HG03520 (cell line): ENCODE data around the gene VAV2.

Source experiments
- ATAC-seq: cut with Tn5 transposase; IDR thresholded peaks from one replicate; pipeline ENCODE4 v1.9.1; 2021; ENCODE audit warnings: mild to moderate bottlenecking, moderate library complexity; ENCODE audit not compliant: unreplicated experiment

VAV2 gene

DNA sequence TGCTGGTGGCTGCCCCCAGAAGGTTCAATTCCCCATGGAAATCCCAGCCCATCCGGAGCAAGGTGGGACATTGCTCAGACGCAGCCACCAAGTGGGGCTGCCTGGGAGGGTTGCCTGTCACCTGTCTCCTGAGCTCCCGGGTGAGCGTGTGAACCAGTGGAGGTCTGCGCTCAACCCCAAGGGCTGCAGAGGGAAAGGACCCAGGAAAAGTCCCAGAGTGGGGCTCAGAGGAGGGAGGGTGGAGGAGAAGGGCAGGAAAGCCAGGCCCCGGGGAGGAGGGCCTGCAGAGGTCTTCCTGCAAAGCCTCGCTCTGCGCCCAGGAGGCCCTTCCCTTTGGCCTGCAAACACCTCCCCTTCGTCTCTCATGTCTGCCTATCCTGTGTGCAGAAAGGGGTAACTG is 134.5 kb downstream of the VAV2 start:
- no peak for ATAC-seq

DNA sequence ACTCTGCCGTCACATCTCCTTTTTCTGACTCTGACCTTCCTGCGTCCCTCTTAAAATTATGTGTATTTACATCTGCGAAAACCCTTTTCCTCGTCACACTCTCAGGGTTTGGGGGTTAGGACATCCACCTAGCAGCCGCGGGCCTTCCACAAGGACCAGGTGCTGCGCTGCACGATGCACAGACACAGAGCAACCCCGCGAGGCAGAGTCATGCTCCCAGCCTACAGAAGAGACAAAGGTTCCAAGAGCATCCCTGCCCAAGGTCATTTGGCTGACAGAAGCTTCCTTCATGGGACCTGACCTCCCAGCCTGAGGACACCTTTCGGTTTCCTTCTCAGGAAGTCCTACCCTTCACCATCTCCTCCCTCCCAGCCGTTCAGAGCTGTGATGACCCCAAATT is 135.3 kb downstream of the VAV2 start:
- no peak for ATAC-seq

DNA sequence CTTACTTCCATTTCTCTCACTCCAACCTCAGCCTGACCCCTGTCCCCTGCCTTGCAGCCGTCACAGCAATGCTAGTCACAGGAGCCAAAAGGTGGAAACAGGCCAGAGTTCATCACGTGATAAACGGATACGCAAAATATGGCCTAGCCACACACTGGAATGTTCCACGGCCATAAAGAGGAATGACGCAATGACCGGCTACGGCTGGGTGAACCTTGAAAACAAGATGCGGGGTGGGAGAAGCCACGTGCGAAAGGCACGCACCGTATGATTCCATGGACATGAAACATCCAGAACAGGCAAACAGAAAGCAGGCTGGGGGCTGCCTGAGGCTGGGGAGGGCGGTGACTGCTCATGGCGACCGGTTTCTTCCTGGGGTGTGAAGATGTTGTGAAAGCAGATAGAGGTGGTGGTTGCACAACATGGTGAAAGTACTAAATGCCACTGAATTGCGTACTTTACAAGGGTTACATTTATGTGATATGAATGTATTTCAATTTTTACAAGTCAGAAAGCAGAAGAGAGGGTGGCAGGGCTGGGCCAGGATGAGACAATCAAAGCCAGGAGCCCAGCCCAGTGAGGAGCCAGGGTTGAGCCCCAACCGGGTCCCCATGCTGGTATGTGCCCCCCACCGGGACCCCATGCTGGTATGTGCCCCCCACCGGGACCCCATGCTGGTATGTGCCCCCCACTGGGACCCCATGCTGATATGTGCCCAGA is 136.2 kb downstream of the VAV2 start:
- ATAC-seq, result no peak

DNA sequence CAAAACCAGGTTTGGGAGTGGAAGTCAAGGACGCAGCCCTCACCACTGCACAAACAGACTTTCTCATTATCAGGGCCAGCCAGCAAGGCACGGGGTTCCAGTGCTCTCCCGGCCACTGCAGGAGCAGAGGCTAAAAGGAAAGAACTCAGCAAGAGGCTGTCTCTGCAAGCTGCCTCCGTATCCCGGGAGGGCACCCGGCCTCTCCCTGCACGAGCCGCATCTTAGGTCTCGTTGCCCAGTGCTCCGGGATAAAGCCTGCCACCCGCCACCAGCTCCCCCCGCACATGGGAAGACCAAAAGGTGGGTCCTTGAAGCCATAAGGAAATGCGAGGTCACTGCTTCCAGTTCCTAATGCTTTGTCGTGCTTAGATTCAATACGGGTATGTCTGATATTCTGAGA is 136.8 kb downstream of the VAV2 start:
- no peak for ATAC-seq

DNA sequence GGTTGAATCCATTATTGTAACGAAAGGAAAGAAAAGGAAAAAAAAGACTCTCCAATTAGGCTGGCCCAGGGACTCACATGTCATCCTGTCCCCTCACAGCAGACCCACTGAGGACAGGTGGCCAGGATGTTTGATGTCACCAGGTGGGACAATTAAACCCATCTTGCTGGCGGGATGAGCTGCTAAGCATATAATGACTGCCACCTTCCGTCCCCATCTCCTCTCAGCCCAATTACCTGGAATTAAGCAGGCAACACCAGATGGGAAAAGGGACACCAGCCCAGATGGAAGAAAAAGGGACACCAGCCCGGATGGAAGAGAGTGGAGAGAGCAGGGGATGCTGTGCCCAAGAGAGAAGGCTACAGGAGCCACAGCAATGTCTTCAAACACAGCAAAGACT is 137.4 kb downstream of the VAV2 start:
- no peak for ATAC-seq

DNA sequence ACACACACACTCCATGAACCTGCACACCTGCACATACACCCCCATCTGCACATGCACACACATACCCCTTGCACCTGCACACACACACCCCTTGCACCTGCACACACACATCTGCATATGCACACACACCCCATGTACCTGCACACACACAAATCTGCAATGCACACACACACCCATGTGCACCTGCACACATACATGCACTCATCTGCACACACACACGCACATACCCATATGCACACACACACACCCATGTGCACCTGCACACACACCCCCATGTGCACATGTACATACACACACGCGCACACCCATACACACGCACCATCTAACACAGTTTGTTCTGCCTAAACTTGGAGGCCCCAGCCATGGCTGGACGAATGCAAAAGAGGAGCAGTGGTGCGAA is 138.1 kb downstream of the VAV2 start:
- no peak for ATAC-seq

DNA sequence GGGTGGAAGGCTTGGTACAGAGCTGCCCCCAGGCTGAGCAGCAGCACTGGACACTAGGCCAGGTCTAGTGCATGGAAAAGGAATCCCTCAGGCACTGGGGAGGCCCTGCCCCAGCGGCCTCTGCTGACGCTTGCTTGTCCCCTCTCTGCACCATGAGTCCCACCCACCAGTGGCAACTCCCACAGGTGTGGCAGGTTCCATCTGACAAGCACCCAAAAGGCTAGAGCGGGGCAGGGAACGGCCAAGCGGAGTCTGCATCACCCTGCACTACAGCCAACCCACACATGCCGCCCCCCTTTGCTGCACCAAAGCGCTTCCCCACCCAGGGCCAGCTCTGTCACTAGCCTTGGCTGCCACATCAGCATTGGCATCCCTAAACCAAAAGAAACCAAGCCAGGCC is 138.8 kb downstream of the VAV2 start:
- no peak for ATAC-seq

DNA sequence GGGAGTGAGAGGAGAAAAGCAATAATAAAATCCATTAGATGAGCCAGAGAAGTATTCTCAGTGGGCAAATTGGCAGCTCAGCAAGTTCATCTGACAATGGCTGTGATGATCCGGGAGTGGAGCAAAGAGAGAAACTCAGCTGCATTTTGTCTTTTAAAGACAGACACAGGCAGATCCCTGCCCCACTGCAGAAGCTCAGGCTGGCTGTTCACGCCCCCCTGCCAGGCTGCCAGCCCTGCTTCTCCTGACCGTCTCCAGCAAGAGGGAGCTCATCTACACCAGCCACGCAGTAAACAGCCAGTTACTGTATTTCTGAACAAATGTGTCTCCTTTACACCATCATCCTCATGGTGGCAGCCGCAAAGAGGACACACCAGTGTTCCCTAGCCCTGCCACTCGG is 139.7 kb downstream of the VAV2 start:
- no peak for ATAC-seq

DNA sequence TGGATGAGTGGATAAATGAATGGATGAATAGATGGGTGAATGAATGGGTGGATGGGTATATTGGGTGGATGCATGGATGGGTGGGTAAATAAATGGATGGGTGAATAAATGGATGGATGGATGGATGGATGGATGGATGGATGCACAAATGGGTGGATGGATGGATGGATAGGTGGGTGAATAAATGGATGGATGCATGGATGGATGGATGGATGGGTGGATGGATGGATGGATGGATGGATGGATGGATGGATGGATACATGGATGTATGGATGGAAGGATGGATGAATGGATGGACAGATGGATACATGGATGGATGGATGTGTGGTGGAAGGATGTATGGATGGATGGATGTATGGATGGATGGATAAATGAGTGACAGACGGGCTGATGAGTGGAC is 140.4 kb downstream of the VAV2 start:
- no peak for ATAC-seq

DNA sequence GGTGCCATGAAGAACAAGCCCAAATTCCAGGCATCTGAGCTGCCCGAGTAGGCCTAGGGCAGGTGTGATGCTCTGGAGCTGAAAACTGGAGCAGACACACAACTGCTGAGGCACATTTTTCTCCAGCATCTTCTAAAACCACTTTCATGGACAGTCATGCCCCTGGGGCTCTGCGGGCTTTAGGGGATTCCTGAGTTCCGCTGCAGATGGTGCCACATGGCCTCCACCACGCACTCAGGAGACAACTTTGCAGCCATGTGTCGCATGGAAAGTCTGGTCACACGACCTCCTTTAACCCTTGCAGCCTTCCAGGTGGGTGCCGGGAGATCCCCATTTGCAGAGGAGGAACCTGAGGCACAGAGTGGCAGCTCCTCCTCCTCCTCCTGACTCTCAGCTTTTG is 141.2 kb downstream of the VAV2 start:
- no peak for ATAC-seq

DNA sequence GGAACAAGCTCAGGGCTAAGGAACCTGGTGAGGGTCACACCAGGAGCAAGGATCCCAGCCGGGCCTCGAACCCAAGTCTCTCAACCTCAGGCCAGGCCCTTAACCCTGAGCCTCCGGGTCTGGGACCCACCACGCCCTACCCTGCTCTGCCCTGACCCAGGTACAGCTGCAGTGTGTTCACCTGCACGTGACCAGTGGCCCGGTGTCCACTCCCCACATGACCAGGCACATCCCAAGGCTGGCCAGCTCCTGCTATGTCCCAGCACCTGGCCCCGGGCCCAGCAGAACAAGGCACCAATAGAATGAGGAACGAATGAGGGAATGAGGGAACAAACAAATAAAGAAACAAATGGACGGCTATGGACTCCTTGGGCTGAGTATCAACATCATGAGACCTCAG is 142.0 kb downstream of the VAV2 start:
- no peak for ATAC-seq

DNA sequence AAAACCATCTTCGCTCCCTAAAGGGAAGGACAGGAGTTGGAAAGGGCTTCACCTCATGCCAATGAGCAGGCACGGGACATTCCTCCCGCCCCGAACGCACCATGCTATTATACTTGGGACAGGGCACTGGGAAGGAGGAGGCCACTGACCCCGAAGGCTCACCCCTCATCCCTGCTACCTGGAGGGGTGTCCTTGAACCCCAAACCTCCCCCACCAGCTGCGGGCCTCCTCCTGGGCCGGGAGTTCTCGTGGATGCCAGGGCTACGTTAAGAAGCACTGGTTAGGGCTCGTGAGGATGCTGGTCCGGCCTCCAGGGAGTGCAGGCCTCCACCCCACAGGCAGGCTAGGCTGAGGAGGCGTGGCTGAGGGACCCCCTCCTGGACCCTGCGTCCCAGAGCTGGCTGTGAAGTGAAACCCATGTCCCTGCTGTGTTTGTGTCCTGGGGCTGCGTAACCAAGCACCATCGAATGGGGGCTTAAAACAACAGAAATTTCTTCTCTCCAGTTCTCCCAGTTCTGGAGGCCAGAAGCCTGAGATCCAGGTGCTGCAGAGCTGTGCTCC is 142.9 kb downstream of the VAV2 start:
- no peak for ATAC-seq

DNA sequence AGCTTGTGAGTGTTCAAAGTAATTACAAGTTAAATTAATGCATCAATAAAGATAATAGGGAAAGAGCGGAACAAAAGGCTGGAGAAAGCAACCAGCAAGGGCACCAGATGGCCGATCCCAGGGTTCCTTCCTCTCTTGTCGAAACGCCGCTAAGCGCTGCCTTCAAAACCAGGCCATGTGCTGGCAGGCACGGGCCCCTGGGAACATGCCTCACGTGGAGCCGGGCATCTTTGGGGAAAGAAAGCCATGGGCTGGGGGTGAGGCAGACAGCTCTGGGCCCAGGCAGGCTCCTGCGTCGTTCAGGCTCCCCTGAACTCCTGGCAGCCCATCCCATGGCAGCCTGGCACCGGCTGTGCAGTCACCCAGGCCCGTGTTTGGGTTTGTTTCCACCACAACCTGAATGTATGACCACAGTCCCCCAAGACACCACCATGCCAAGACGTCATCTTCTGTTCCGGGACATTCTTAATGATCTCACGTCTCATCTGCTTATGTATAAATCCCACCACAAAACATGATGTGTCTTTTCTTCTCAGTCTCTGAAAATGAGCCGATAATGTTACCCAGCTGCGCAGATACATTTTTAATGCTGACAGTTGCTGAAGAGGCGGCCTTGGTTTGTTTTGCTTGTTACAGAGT is 143.5 kb downstream of the VAV2 start:
- no peak for ATAC-seq

DNA sequence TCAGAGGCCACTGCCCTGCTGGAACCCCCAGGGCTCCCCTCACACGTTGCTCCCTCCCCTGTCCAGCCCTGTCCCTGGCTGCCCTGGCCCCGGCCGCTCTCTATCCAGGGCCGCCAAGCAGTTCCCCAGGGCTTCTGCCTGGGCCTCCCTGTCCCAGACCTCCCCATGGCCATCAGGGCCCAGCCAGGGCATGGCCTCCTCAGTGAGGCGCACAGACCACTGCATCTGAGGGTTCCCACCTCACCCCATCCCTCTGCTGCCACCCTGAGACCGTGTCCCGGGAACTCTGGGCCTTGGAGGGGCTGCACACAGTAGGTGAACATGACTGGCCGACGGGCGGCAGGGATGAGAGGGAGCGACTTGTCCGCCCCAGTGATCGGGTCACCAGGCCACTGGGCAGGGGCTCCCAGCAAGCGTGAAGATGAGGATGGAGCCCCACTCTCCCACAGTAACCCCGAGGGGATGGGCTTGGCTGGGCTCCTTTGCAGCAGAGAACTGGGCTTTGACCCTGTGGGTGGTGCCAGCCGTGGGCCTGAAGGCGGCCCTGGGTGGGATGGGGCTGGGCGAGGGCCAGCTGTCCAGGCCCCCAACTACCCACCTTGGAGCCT is 145.5 kb downstream of the VAV2 start:
- ATAC-seq, result no peak

DNA sequence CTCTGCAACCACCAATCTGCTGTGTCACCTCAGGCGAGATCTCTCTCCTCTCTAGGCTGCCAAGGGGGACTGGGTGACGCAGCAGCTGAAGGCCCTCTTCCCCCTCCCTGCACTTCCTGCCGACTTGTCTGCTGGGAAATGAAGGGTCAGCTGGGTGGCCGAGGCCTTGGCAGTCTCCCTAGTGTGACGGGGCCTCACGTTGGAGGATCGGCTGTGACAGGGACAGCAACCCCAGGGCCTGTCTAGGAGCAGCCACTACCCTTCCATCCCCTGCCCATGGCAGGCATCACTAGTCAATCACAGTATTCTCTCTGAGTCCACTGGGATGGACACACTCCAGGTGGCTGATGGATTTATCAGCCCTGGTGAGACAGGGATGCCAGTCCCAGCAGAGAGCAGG is 146.7 kb downstream of the VAV2 start:
- ATAC-seq, result no peak

DNA sequence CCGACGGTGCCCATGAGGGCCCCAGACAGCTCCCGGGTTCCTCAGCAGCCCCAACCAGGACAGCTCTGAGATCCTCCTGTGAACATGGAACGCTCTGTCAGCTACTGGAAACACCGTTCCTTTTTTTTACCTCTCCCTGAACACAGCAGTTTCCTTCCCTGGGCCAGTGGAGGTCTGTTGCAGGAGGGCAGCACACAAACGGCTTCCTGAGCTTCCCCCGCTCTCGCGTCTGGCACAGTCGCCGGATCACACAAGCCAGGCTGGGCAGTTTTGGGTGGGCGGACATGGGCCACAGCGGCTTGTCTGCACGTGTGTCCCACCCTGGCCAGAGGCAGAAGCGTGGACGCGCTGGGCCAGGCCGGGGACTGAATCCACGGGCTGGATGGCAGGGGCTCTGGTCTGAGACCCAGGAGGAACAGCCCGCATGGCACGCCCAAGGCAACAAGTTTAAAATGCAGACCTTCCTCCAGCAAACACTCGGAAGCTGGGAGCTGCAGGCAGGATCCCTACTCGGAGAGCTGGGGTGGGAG is 147.2 kb downstream of the VAV2 start:
- no peak for ATAC-seq

DNA sequence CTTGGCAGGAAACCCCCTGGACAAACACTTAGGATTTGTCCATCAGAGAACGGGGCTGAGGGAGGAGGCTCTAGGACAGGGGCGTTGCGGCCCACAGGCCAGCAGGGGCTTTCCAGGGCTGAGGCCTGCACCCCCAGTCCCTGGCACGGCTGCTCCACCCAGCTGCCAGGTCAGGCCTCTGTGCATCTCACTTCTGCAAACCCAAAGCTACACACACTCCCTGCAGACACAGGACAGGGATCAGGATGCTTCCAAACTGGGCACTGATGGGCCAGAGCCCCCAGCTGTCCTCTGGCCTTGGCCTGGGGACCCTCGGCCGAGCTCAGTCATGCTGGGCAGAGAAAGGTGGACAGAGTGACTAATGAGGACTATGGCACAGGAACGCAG is 147.7 kb downstream of the VAV2 start:
- ATAC-seq, result no peak

DNA sequence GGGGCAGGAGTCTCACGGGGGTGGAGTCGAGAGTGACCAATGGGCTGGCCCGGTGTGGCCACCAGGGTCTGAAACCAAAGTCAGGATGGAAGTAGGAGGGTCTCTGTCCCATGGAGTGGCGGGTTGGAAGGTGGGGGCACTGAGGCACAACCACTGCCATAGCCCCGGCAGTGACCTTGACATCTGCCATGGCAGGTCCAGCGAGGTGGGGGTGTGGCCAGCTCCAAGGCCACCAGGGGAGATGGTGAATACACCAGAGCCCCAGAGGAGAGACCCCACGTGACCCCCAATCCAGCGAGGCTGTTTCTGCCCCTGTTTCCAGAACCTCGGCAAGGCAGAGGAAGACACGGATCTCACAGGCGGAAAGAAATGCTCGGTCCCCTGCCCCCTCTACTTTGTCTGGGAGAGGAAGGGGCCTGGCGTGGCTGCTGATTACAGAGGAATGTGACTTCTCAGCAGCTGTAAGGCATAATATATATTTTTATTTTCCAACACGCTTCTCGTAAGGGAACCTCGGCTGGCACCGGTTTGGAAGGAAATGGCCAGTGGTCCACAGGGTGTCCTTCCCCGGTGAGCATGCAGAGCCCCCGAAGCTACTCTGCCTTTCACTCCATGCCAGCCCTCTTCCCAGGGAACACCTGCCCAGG is 148.2 kb downstream of the VAV2 start:
- no peak for ATAC-seq

DNA sequence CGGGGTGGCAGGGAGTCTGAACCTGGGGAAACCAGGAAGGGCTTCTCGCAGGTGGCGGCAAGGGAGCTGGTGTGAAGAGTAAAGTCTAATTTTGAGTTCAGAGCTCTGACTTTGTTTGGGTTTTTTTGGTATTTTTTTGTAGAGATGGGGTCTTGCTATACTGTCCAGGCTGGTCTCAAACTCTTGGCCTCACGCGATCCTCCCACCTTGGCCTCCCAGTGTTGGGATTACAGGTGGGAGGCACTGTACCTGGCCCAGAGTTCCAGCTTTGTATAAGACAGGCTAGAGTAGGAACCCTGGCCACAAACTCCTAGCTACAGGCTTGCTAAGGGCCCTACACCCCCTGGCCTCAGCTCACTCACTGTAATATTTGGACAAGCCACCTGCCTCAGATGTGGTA is 148.9 kb downstream of the VAV2 start:
- ATAC-seq, result no peak

DNA sequence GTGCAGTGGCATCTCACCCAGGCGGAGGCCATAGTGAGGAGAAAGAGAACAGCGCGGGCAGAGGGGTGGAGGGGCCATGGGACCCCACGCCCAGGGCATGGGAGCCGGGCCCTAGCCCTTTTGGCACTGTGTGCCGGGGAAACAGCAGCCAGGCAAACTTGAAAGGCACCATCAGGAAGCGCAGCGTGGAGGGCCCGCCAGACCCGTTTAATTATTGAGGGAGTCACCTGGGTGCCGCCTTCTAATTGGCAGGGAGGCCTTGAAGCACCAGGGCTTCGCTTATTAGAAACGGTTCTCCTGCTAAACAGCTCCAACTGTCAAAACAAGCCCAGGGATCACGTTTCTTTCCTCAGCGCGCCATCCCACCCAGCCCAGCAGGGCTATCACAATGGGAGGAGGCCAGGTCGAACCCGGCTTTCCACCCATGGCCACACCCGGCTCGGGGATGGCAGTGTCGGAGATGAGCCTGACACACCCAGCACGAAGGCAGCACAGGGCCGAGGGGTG is 149.3 kb downstream of the VAV2 start:
- no peak for ATAC-seq

DNA sequence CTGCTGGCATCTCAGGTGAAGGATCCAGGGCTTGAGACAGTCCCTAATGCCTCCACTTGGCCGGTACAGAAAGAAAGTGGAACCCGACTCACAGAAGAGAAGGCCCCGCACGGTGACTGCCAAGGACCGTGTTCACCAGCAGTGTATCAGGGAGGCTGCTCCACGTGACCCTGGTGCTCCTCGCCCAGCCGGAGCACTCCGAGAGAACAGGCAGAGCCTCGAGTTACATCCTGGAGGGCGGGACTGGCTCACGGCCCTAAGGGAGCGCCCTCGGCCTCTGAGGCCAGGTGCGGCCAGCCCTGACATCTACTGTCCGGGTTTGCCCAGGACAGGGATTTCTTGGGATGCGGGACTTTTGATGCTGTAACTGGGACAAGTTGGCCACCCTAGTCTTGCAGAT is 149.9 kb downstream of the VAV2 start:
- ATAC-seq, result no peak
